ENCODE results near the gene TCEA3. TPM values are rescaled to one million over a fixed set of nuclear protein-coding genes. Genes with fewer than 3 reads are reported as not detected.

The TCEA3 gene
- total and polyA plus RNA-seq, 2 donors (not counting 3 experiments of a cell fraction or from before 2014, with no cell fraction given), result 1.5 to 3.7 TPM

DNA sequence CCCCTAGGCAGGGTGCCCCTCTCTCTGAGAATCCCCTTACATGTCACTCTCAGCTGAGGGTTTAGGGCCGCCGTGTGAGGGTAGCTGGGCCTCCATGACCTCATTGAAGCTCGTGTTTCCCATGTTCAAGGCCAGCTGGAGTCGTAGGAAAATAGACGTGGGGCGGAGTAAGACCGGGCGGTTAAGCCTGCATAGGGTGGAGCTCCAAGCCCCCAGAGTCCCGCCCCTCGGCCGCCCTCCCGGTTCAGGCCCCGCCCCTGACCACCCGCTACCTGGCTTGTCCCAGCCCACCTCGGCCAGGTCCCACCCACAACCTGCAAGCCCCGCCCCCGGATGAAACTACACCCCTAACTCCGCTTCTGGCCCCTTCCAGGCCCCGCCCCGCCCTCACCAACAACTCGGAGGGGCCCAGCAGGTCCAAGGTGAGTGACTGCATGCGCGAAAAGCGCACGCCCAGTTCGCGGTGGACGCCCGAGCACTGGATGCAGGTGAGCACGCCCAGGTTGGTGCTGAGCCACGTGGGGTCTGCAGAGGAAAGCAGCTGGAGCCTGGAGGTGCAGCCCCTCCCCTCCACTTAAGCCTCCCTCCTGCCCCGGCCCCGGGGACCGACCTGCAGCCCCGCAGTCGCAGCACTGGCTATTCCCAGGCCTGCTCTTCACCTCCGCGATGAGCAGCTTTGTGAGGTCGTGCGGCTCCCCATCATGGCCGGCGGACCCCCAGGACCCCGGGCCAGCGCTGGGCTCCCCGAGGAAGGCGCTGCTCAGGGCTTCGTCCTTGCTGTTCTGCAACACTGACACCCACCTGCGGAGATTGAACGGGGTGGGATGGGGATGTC lies 12.2 kb upstream of the TCEA3 start:
- ChIA-PET POLR2A (no interaction called here), CTCF (interaction anchor here (1.2 kb wide), 1 partner anchor 15 kb away, joined by 3 read pairs; no protein-coding TSS in a partner anchor)
- BruUV-seq (replicated peaks), result no TSS peak
- H4K20me1 ChIP-seq (replicated peaks; ENCODE audit: control insufficient read depth, extremely low read depth, insufficient read depth, low read length), result no peaks in the 10 kb centered on the region
- FAIRE-seq (no peak), DNase-seq (ENCODE audit: low read depth, low spot score) (no peak)
- dilution Hi-C loops (cut with MboI; ENCODE audit: extremely low pct_ligation_motif_present, low sequenced_read_pairs), result no loop called here
- no peaks in the 10 kb centered on the region for H3K79me2 ChIP-seq (ENCODE audit: control insufficient read depth, insufficient read depth, low read length)
- H3K9me3 ChIP-seq (replicated peaks; ENCODE audit: control insufficient read depth, insufficient read depth, low read length), result no peaks in the 10 kb centered on the region
- no peaks in the 10 kb centered on the region for H3K4me1 ChIP-seq (ENCODE audit: control insufficient read depth, extremely low read depth, insufficient read depth, low read length)
- H3K9ac ChIP-seq (replicated peaks; ENCODE audit: extremely low read depth, insufficient read depth, low read length), result no peak overlapping the region
- no peaks in the 10 kb centered on the region for H3K36me3 ChIP-seq (ENCODE audit: control insufficient read depth in 2 of 2, extremely low read depth in 1 of 2, insufficient read depth in 2 of 2, low read length in 2 of 2)
- H3K4me3 ChIP-seq (replicated peaks in 1 of 3; ENCODE audit: insufficient read depth in 1 of 3, low read depth in 1 of 3, low read length in 3 of 3), result no peak overlapping the region
- TF ChIP-seq POLR2AphosphoS5 (IDR thresholded peaks at IDR 0.05; ENCODE audit: insufficient read depth, low read depth, low read length) (no peak), JUN (IDR thresholded peaks at IDR 0.05; ENCODE audit: borderline replicate concordance, insufficient read depth, insufficient read length, low read depth) (no peak), MAX (IDR thresholded peaks at IDR 0.05; ENCODE audit: insufficient read depth, insufficient read length) (no peak), EZH2 (IDR thresholded peaks at IDR 0.05; ENCODE audit: borderline replicate concordance, low read depth, low read length, severe bottlenecking) (no peak), GATA2 (IDR thresholded peaks at IDR 0.05; ENCODE audit: insufficient read depth, insufficient read length, low read depth, low read length) (no peak), MYC (IDR thresholded peaks at IDR 0.05; ENCODE audit: low read depth, low read length) (no peak), POLR2A (IDR thresholded peaks at IDR 0.05; ENCODE audit: low read depth, low read length) (no peak), FOS (IDR thresholded peaks at IDR 0.05; ENCODE audit: borderline replicate concordance, insufficient read depth, low read length) (no peak)
- TF ChIP-seq, protein P1, sequence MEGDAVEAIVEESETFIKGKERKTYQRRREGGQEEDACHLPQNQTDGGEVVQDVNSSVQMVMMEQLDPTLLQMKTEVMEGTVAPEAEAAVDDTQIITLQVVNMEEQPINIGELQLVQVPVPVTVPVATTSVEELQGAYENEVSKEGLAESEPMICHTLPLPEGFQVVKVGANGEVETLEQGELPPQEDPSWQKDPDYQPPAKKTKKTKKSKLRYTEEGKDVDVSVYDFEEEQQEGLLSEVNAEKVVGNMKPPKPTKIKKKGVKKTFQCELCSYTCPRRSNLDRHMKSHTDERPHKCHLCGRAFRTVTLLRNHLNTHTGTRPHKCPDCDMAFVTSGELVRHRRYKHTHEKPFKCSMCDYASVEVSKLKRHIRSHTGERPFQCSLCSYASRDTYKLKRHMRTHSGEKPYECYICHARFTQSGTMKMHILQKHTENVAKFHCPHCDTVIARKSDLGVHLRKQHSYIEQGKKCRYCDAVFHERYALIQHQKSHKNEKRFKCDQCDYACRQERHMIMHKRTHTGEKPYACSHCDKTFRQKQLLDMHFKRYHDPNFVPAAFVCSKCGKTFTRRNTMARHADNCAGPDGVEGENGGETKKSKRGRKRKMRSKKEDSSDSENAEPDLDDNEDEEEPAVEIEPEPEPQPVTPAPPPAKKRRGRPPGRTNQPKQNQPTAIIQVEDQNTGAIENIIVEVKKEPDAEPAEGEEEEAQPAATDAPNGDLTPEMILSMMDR (IDR thresholded peaks at IDR 0.05; ENCODE audit: extremely low read depth in 1 of 2, insufficient read depth in 1 of 2, low read depth in 1 of 2, low read length in 2 of 2), result no peak
- no peak overlapping the region for H3K4me2 ChIP-seq (ENCODE audit: insufficient read depth, low read length)
- H3K9me1 ChIP-seq (replicated peaks; ENCODE audit: control insufficient read depth, extremely low read depth, insufficient read depth, low read length), result no peaks in the 10 kb centered on the region
- no peak overlapping the region for H3K27ac ChIP-seq (ENCODE audit: insufficient read depth, low read depth, low read length)
- H3K27me3 ChIP-seq (ENCODE audit: control insufficient read depth in 2 of 2, insufficient read depth in 2 of 2, low read length in 2 of 2), result no peaks in the 10 kb centered on the region
- intact Hi-C loops (cut with micrococcal nuclease), result no loop called here
- no peak overlapping the region for H2AFZ ChIP-seq (ENCODE audit: low read depth, low read length)
